SJCRH30 (cell line): ENCODE data around the gene UPK1A. TPM values are rescaled to one million over a fixed set of nuclear protein-coding genes. Genes with fewer than 3 reads are reported as not detected.

Experiments used
- DNase-seq, 2 experiments: peaks; one replicate each; pipeline ENCODE4 v3.0.0-alpha.2; 2015 to 2020
- H3K27ac ChIP-seq: fragments of 250-450 bp; sonication (Bioruptor Pico); 2 replicates; pipeline ENCODE4 v1.5.1; 2020; ENCODE audit warnings: mild to moderate bottlenecking, moderate library complexity
- H3K27me3 ChIP-seq: fragments of 250-450 bp; sonication (Bioruptor Pico); 2 replicates; pipeline ENCODE4 v1.5.1; 2020; ENCODE audit warnings: mild to moderate bottlenecking, moderate library complexity
- H3K36me3 ChIP-seq: fragments of 250-450 bp; sonication (Bioruptor Pico); 2 replicates; pipeline ENCODE4 v1.5.1; 2020; ENCODE audit warnings: mild to moderate bottlenecking, moderate library complexity
- H3K4me1 ChIP-seq: fragments of 250-450 bp; sonication (Bioruptor Pico); 2 replicates; pipeline ENCODE4 v1.5.1; 2020; ENCODE audit warnings: mild to moderate bottlenecking, moderate library complexity
- H3K4me3 ChIP-seq: fragments of 250-450 bp; sonication (Bioruptor Pico); 2 replicates; pipeline ENCODE4 v1.5.1; 2020; ENCODE audit warnings: mild to moderate bottlenecking, moderate library complexity
- H3K9me3 ChIP-seq: fragments of 250-450 bp; sonication (Bioruptor Pico); replicated peaks from 2 replicates; pipeline ENCODE4 v1.5.1; 2020; ENCODE audit warnings: mild to moderate bottlenecking, moderate library complexity
- total RNA-seq: library from RNA; depleted of rRNA; stranded (reverse); fragments of >200 nt; shearing (Covaris generic); gene quantifications from 2 replicates; pipeline ENCODE4 v1.2.3, GENCODE V29; 2014

The UPK1A gene
- total RNA-seq, 1 experiment from 2014 or later: not detected

DNA sequence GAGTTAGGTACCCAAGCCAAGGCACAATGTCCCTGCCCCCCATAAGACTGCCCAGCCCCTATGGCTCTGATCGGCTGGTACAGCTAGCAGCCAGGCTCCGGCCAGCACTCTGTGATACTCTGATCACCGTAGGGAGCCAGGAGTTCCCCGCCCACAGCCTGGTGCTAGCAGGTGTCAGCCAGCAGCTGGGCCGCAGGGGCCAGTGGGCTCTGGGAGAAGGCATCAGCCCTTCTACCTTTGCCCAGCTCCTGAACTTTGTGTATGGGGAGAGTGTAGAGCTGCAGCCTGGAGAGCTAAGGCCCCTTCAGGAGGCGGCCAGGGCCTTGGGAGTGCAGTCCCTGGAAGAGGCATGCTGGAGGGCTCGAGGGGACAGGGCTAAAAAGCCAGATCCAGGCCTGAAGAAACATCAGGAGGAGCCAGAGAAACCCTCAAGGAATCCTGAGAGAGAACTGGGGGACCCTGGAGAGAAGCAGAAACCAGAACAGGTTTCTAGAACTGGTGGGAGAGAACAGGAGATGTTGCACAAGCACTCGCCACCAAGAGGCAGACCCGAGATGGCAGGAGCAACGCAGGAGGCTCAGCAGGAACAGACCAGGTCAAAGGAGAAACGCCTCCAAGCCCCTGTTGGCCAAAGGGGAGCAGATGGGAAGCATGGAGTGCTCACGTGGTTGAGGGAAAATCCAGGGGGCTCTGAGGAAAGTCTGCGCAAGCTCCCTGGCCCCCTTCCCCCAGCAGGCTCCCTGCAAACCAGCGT lies 48.5 kb downstream of the UPK1A start:
- no peaks in the 10 kb centered on the region for H3K36me3 ChIP-seq
- no peaks in the 10 kb centered on the region for H3K9me3 ChIP-seq
- no peak overlapping the region for H3K4me3 ChIP-seq
- no peak overlapping the region for H3K27ac ChIP-seq
- H3K4me1 ChIP-seq: peaks cover 9% of the 10 kb centered on the region; the same call in 1 of the 2 replicates
- no peak for DNase-seq
- no peaks in the 10 kb centered on the region; the same call in 1 of the 2 replicates for H3K27me3 ChIP-seq

DNA sequence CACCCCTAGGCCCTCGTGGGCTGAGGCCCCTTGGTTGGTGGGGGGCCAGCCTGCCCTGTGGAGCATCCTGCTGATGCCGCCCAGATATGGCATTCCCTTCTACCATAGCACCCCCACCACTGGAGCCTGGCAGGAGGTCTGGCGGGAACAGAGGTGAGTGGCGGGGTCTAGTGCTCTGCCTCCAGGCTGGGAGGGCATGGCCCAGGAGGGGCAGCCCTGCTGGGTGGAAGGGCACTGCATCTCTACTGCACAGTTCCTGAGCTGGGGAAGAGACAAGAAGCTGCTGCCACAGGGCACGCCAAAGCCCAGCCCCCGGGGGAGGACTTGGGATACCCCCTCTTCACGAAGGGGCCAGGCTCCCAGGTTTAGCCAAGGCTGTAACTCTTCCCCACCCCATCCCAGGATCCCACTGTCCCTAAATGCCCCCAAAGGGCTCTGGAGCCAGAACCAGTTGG lies 49.1 kb downstream of the UPK1A start:
- H3K9me3 ChIP-seq: no peaks in the 10 kb centered on the region
- peaks cover 9% of the 10 kb centered on the region; the same call in 1 of the 2 replicates for H3K4me1 ChIP-seq
- DNase-seq: no peak
- no peaks in the 10 kb centered on the region for H3K36me3 ChIP-seq
- no peak overlapping the region for H3K4me3 ChIP-seq
- H3K27ac ChIP-seq: no peak overlapping the region
- no peaks in the 10 kb centered on the region for H3K27me3 ChIP-seq

DNA sequence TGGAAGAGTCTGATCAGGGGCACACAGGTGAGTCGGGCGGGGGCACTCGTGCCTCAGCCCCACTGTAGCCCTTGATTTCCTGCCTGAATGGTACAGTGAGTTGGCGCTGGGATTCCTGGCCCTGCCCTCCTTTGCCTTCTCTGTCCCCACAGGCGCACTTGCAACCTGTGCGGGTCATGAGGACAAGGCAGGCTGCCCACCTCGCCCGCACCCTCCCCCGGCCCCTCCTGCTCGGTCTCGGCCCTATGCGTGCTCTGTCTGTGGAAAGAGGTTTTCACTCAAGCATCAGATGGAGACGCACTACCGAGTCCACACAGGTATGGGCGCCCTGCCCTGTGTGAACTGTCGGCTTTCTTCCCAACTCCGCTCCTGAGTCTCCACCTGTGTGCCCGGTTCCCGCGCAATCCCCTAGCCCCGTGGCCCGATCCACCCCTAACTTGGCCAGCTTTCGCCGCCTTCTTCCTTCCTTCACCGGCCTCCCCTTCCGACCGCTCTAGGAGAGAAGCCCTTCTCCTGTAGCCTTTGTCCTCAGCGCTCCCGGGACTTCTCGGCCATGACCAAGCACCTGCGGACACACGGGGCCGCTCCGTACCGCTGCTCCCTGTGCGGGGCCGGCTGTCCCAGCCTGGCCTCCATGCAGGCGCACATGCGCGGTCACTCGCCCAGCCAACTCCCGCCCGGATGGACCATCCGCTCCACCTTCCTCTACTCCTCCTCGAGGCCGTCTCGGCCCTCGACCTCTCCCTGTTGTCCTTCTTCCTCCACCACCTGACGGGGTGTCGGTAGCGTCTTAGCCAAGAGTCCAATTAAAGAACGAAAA lies 49.9 kb downstream of the UPK1A start:
- H3K4me1 ChIP-seq: peaks cover 9% of the 10 kb centered on the region; the same call in 1 of the 2 replicates
- peak overlapping the region; percentile 64 for H3K4me3 ChIP-seq
- no peaks in the 10 kb centered on the region for H3K9me3 ChIP-seq
- no peaks in the 10 kb centered on the region for H3K27me3 ChIP-seq
- peak; percentile 60 to 67 for DNase-seq
- H3K27ac ChIP-seq: peak overlapping the region; percentile 6; the same call in 1 of the 2 replicates
- 0 out of 2 replicates have a peak, but pooled peaks cover under 1% of the 10 kb centered on the region for H3K36me3 ChIP-seq

GRCh38 chr19:35716801-35717664 lies 50.7 kb downstream of the UPK1A start:
- Histone ChIP-seq H3K4me3 (peak overlapping the region; percentile 64), H3K27me3 (no peaks in the 10 kb centered on the region), H3K36me3 (peaks cover 6% of the 10 kb centered on the region), H3K9me3 (no peaks in the 10 kb centered on the region), H3K4me1 (peaks cover 9% of the 10 kb centered on the region; the same call in 1 of the 2 replicates), H3K27ac (peak overlapping the region; percentile 47)
- DNase-seq: peak; percentile 97

DNA sequence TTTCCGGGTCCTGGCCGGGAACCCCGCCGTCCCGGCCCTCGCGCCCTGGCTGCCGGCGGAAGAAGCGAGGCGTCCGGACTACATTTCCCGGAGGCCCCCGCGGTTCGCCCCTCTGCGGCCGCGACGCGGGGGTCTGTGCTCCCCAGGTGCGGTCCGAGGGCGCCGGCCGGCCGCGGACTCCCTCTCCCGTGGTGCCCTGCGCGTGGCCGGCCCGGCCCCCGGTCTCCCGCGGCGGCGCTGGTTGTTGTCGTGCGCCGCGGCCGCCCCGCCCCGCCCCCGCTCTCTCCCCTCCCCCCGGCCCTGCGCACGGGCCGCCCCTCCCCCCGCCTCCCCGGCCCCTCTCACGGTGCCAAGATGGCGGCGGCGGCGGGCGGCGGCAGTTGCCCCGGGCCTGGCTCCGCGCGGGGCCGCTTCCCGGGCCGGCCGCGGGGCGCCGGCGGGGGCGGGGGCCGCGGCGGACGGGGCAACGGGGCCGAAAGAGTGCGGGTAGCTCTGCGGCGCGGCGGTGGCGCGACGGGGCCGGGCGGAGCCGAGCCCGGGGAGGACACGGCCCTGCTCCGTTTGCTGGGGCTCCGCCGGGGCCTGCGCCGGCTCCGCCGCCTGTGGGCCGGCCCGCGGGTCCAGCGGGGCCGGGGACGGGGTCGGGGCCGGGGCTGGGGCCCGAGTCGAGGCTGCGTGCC lies 51.5 kb downstream of the UPK1A start, which contains the start of gene KMT2B:
Gene KMT2B (plus strand): TSS at position 339 of the 680 bp plus-strand sequence. CDS start 16 bp downstream, at position 355.
- Histone ChIP-seq H3K36me3 (peaks cover 11% of the 10 kb centered on the region), H3K27me3 (no peaks in the 10 kb centered on the region), H3K4me1 (peaks cover 9% of the 10 kb centered on the region; the same call in 1 of the 2 replicates), H3K9me3 (no peaks in the 10 kb centered on the region), H3K27ac (peak within 1 kb of the TSS; percentile 47), H3K4me3 (peak within 1 kb of the TSS; percentile 68)
- no peak for DNase-seq

- H3K27me3 ChIP-seq: no peaks in the 10 kb centered on the region
- H3K27ac ChIP-seq: peak overlapping the region; percentile 14; the same call in 1 of the 2 replicates
- H3K4me1 ChIP-seq: peaks cover 9% of the 10 kb centered on the region; the same call in 1 of the 2 replicates
- peak; percentile 52 to 56 for DNase-seq
- H3K36me3 ChIP-seq: peaks cover 18% of the 10 kb centered on the region
- H3K4me3 ChIP-seq: peak overlapping the region; percentile 68
- no peaks in the 10 kb centered on the region for H3K9me3 ChIP-seq
These were observed 52.2 kb downstream of the UPK1A start for GRCh38 chr19:35718345-35719041.

GRCh38 chr19:35719402-35720162 lies 53.3 kb downstream of the UPK1A start:
- peaks cover 9% of the 10 kb centered on the region; the same call in 1 of the 2 replicates for H3K4me1 ChIP-seq
- no peaks in the 10 kb centered on the region for H3K9me3 ChIP-seq
- no peak overlapping the region for H3K27ac ChIP-seq
- H3K4me3 ChIP-seq: peak overlapping the region; percentile 68; the same call in 1 of the 2 replicates
- peaks cover 29% of the 10 kb centered on the region for H3K36me3 ChIP-seq
- no peaks in the 10 kb centered on the region for H3K27me3 ChIP-seq
- no peak for DNase-seq

GRCh38 chr19:35720163-35720524 lies 53.8 kb downstream of the UPK1A start:
- H3K36me3 ChIP-seq: peaks cover 33% of the 10 kb centered on the region
- no peak overlapping the region for H3K4me3 ChIP-seq
- H3K27ac ChIP-seq: no peak overlapping the region
- no peaks in the 10 kb centered on the region for H3K9me3 ChIP-seq
- no peaks in the 10 kb centered on the region for H3K27me3 ChIP-seq
- peaks cover 9% of the 10 kb centered on the region; the same call in 1 of the 2 replicates for H3K4me1 ChIP-seq
- DNase-seq: no peak

- no peak overlapping the region for H3K4me3 ChIP-seq
- H3K4me1 ChIP-seq: peaks cover 9% of the 10 kb centered on the region; the same call in 1 of the 2 replicates
- no peaks in the 10 kb centered on the region for H3K27me3 ChIP-seq
- DNase-seq: no peak
- peaks cover 39% of the 10 kb centered on the region for H3K36me3 ChIP-seq
- no peak overlapping the region for H3K27ac ChIP-seq
- H3K9me3 ChIP-seq: no peaks in the 10 kb centered on the region
These were observed 54.3 kb downstream of the UPK1A start for GRCh38 chr19:35720648-35721047.

DNA sequence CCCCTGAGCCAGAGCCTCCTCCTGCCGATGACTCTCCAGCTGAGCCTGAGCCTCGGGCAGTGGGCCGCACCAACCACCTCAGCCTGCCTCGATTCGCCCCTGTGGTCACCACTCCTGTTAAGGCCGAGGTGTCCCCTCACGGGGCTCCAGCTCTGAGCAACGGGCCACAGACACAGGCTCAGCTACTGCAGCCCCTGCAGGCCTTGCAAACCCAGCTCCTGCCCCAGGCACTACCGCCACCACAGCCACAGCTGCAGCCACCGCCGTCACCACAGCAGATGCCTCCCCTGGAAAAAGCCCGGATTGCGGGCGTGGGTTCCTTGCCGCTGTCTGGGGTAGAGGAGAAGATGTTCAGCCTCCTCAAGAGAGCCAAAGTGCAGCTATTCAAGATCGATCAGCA lies 55.1 kb downstream of the UPK1A start:
- DNase-seq: no peak
- Histone ChIP-seq H3K36me3 (peaks cover 46% of the 10 kb centered on the region), H3K27me3 (no peaks in the 10 kb centered on the region), H3K27ac (no peak overlapping the region), H3K4me3 (no peak overlapping the region), H3K9me3 (no peaks in the 10 kb centered on the region), H3K4me1 (peaks cover 5% of the 10 kb centered on the region; the same call in 1 of the 2 replicates)

GRCh38 chr19:35722461-35722860 lies 56.1 kb downstream of the UPK1A start:
- Histone ChIP-seq H3K9me3 (no peaks in the 10 kb centered on the region), H3K4me1 (peaks cover 5% of the 10 kb centered on the region; the same call in 1 of the 2 replicates), H3K27ac (no peak overlapping the region), H3K4me3 (no peak overlapping the region), H3K36me3 (peaks cover 54% of the 10 kb centered on the region), H3K27me3 (no peaks in the 10 kb centered on the region)
- DNase-seq: no peak

GRCh38 chr19:35722897-35723296 lies 56.6 kb downstream of the UPK1A start:
- Histone ChIP-seq H3K36me3 (peaks cover 58% of the 10 kb centered on the region), H3K27ac (no peak overlapping the region), H3K27me3 (no peaks in the 10 kb centered on the region), H3K4me1 (peaks cover 5% of the 10 kb centered on the region; the same call in 1 of the 2 replicates), H3K4me3 (no peak overlapping the region), H3K9me3 (no peaks in the 10 kb centered on the region)
- DNase-seq: no peak
